ENCODE measurements around the gene LRRTM4. TPM values are rescaled to one million over a fixed set of nuclear protein-coding genes. Genes with fewer than 3 reads are reported as not detected.

LRRTM4 gene
- polyA plus RNA-seq, 1 donor (not counting 4 experiments of a cell fraction or from before 2014, with no cell fraction given): not detected

DNA sequence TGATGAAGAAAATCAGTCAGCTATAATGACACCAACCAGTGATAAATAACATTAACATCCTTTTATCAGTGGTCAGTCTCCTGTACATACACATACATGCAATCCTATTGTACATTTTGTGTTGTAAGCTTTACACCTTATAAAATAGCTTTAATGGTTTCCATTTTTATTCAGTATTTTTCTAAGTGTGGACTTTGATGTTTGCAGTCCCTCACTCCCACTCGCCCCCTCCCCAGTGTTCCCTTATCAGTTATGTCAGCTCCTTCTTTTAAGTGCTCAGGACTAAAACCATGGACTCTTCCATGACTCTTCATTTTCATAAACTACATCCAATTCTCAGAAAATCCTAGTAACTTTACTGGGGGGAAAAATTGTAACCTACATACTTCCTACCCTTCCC, 713.0 kb downstream of the LRRTM4 start:
- no peak overlapping the region for H3K9ac ChIP-seq (ENCODE audit: control insufficient read depth, extremely low read depth, insufficient read depth, low read length)
- no peaks in the 10 kb centered on the region for H3K79me2 ChIP-seq (ENCODE audit: control insufficient read depth, insufficient read depth, low read length)
- H3K36me3 ChIP-seq (ENCODE audit: control insufficient read depth in 2 of 2, extremely low read depth in 1 of 2, insufficient read depth in 2 of 2, low read length in 2 of 2): no peaks in the 10 kb centered on the region
- peaks cover 4% of the 10 kb centered on the region for H3K9me3 ChIP-seq (ENCODE audit: control insufficient read depth, low read depth, low read length)
- H3K9me1 ChIP-seq (ENCODE audit: control insufficient read depth, extremely low read depth, insufficient read depth, low read length): no peaks in the 10 kb centered on the region
- no peaks in the 10 kb centered on the region for H4K20me1 ChIP-seq (ENCODE audit: control insufficient read depth, extremely low read depth, insufficient read depth, low read length)
- no peak overlapping the region for H3K4me3 ChIP-seq (ENCODE audit: control insufficient read depth in 2 of 3, extremely low read depth in 1 of 3, insufficient read depth in 2 of 3, low read depth in 1 of 3, low read length in 3 of 3)
- no peak overlapping the region for H3K4me2 ChIP-seq (ENCODE audit: control insufficient read depth, extremely low read depth, insufficient read depth, low read depth, low read length)
- no peak overlapping the region for H3K27ac ChIP-seq (ENCODE audit: control insufficient read depth, insufficient read depth, low read length)
- H3K27me3 ChIP-seq (ENCODE audit: control insufficient read depth, extremely low read depth, insufficient read depth, low read length): no peaks in the 10 kb centered on the region
- FAIRE-seq (no peak), DNase-seq (ENCODE audit: low read depth, low spot score) (no peak)
- no peak overlapping the region for H2AFZ ChIP-seq (ENCODE audit: control insufficient read depth, low read length)
- TF ChIP-seq CTCF (optimal IDR thresholded peaks at IDR 0.05 in 1 of 3, IDR thresholded peaks at IDR 0.05 in 1 of 3, conservative IDR thresholded peaks at IDR 0.05 in 1 of 3; ENCODE audit: extremely low read depth in 1 of 3, insufficient read depth in 2 of 3, low read length in 3 of 3) (no peak), EZH2 (IDR thresholded peaks at IDR 0.05; ENCODE audit: low read length) (no peak)
- dilution Hi-C loops (cut with MboI; ENCODE audit: extremely low pct_ligation_motif_present, low sequenced_read_pairs): no loop called here
- no peaks in the 10 kb centered on the region for H3K4me1 ChIP-seq (ENCODE audit: control insufficient read depth, extremely low read depth, insufficient read depth, low read length)

DNA sequence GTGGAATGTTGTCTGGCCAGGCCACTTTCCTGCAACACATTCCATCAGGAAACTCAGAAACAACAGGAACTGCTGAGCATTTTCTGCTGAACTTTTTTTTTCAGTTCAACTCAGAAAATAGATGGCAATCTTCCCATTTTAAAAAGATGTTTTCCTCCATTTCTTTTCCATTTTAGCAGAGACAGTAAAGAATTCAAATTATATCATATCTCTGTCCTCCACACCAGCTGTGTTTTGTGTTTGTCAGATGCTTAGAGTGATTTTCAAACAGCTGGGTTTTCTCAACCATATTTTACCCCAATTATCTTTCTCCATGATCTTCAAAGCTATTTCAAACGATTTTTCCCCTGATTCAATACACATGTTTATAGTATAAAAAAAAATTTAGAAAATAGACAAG, 713.4 kb downstream of the LRRTM4 start:
- H4K20me1 ChIP-seq (ENCODE audit: control insufficient read depth, extremely low read depth, insufficient read depth, low read length): no peaks in the 10 kb centered on the region
- no peaks in the 10 kb centered on the region for H3K27me3 ChIP-seq (ENCODE audit: control insufficient read depth, extremely low read depth, insufficient read depth, low read length)
- TF ChIP-seq EZH2 (IDR thresholded peaks at IDR 0.05; ENCODE audit: low read length) (no peak), CTCF (optimal IDR thresholded peaks at IDR 0.05 in 1 of 3, IDR thresholded peaks at IDR 0.05 in 1 of 3, conservative IDR thresholded peaks at IDR 0.05 in 1 of 3; ENCODE audit: extremely low read depth in 1 of 3, insufficient read depth in 2 of 3, low read length in 3 of 3) (no peak)
- H3K36me3 ChIP-seq (ENCODE audit: control insufficient read depth in 2 of 2, extremely low read depth in 1 of 2, insufficient read depth in 2 of 2, low read length in 2 of 2): no peaks in the 10 kb centered on the region
- no peak overlapping the region for H2AFZ ChIP-seq (ENCODE audit: control insufficient read depth, low read length)
- no peaks in the 10 kb centered on the region for H3K9me1 ChIP-seq (ENCODE audit: control insufficient read depth, extremely low read depth, insufficient read depth, low read length)
- no peaks in the 10 kb centered on the region for H3K79me2 ChIP-seq (ENCODE audit: control insufficient read depth, insufficient read depth, low read length)
- dilution Hi-C loops (cut with MboI; ENCODE audit: extremely low pct_ligation_motif_present, low sequenced_read_pairs): no loop called here
- FAIRE-seq: no peak
- no peak overlapping the region for H3K4me3 ChIP-seq (ENCODE audit: control insufficient read depth in 2 of 3, extremely low read depth in 1 of 3, insufficient read depth in 2 of 3, low read depth in 1 of 3, low read length in 3 of 3)
- H3K9ac ChIP-seq (ENCODE audit: control insufficient read depth, extremely low read depth, insufficient read depth, low read length): no peak overlapping the region
- no peak overlapping the region for H3K27ac ChIP-seq (ENCODE audit: control insufficient read depth, insufficient read depth, low read length)
- no peak for DNase-seq (ENCODE audit: low read depth, low spot score)
- H3K4me1 ChIP-seq (ENCODE audit: control insufficient read depth, extremely low read depth, insufficient read depth, low read length): no peaks in the 10 kb centered on the region
- no peak overlapping the region for H3K4me2 ChIP-seq (ENCODE audit: control insufficient read depth, extremely low read depth, insufficient read depth, low read depth, low read length)
- peaks cover 4% of the 10 kb centered on the region for H3K9me3 ChIP-seq (ENCODE audit: control insufficient read depth, low read depth, low read length)
